SK-N-DZ (cell line): ENCODE results near the gene STIM2.
"Not testable (repeated sequence)": the region's sequence is repeated elsewhere in the genome, so short reads cannot be mapped to it uniquely, and the experiment has no call there.

Experiments
- DNase-seq: peaks from one replicate; pipeline ENCODE4 v3.0.0-alpha.2; 2015; ENCODE audit warnings: low spot score

The STIM2 gene

GRCh38 chr4:27035127-27035526, 174.5 kb downstream of the STIM2 start:
- not testable (repeated sequence) for DNase-seq

GRCh38 chr4:27040356-27040755, 179.7 kb downstream of the STIM2 start:
- DNase-seq = no peak

- DNase-seq = no peak
Observed at GRCh38 chr4:27042411-27042810, 181.8 kb downstream of the STIM2 start.

GRCh38 chr4:27043200-27043599, 182.6 kb downstream of the STIM2 start:
- no peak for DNase-seq

GRCh38 chr4:27046851-27047250, 186.2 kb downstream of the STIM2 start:
- no peak for DNase-seq

DNA sequence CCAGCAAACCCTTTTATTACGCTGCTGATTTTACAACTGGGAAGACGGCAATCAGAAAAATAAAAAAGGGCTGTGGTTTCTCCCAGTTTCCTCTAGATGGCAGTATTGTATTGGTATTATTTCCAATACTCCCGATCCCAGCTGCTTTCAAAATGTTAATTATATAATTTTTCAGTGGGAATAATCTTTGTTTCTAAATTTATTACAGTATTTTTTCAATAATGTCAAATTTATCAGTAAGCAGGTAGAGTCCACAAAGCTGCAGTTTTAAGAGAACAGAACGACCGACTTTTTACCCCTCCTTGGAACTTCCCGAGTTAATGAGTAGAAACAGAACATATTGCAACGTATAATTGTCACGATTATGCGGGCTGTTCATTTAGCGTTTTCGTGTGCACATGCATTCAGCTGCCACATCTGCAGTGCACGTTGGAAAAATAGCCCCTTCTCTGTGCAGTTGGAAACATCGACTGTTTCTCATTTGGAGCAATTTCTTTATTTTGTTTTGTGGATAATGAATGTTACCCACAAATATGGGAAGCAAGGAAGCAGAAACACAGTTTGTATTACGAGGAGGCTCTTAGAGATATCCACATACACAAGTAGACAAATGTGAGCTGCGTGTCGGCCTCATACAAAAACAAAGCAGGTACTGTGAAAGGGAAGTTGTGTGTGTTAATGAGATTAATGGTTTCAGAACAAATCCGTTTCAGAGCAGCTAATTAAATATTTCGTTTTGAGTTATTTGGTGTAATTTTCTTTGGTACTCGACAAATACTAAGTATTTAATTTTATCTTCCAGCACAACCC, 188.0 kb downstream of the STIM2 start:
- peak; percentile 29 for DNase-seq

DNA sequence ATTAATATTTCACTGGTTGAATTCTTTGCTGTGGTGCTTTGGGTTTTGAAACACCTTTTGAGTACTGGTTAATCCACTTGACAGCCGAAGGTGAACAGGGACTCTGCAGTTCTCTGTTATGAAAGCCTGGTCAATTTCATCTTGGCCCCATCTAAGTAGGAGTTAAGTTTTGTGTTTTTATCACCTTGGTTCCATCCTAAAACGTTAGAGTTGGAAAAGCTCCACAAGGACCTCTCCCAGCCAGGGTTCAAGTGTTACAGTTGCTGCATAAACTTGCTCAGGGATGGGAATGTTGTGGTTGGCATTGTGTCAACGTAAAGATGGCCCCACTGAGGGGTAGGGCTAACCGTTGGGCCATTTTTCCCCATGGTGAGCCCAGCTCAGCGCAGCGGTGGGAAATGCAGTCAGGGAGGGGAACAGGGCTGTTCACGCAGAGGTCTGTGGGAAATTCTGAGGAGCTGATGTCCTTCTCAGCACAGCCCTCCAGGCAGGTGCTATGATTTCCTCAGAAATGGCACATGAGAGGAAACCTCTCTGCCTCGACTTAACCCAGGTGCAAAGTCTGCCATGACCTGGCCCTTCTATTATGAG, 188.7 kb downstream of the STIM2 start:
- DNase-seq = no peak

DNA sequence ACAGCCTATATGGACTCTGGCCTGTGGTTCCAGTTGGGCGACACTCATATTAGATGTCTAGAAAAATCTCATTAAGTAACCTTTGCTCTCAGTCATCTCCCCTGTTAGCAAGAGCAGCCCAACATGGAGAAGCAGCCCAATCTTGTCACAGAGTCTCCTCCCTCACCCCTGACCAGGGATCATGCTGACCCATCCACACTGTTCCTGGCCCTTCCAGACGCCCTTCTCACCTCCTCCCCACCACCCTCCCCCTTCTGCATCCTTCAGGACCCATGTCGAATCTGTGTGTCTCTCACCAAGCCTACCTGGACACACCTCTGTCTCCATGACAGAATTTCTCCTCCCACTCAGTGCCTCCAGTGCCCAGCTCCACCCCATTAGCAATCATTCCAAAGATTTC, 190.1 kb downstream of the STIM2 start:
- DNase-seq = no peak

- DNase-seq = no peak
Observed at GRCh38 chr4:27055221-27055760, 194.7 kb downstream of the STIM2 start.

DNA sequence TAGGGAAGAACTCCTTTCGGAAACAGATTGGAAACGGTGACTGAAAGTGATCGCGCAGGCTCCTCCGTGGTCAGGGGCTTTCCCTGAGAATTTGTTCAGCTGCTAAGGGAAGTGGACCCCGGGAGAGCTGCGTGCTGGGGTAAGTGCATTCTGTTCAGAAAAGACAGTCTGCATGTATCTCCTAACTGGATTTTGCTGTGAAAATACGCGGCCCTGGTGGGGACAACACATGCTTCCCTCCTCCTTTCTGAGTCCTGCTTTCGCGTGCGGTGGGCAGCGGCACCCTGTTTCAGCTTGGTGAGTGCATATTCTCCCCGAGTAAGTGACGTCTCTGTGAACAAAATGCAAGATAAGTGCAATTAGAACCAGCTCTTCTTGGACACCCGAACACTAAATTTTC, 195.6 kb downstream of the STIM2 start:
- no peak for DNase-seq

DNA sequence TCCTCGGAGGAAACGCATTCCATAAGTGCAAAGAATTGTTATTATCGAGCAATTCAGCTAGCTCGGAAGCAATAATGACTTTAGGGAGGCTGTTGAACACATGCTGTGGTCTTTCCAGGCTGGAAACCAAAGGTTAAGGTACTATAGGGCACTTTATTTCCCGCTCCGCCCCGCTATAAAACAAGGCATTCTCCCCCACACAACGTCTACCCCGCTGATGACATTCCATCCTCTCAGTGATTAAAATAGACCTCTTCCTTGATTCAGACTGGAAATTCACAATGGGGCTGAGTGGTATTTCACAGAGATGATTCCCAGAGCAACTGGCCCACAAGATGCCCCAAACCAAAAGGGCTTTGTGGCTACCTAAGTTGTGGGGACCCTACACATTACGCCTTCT, 196.4 kb downstream of the STIM2 start:
- no peak for DNase-seq

GRCh38 chr4:27057662-27058061, 197.0 kb downstream of the STIM2 start:
- DNase-seq = no peak

DNA sequence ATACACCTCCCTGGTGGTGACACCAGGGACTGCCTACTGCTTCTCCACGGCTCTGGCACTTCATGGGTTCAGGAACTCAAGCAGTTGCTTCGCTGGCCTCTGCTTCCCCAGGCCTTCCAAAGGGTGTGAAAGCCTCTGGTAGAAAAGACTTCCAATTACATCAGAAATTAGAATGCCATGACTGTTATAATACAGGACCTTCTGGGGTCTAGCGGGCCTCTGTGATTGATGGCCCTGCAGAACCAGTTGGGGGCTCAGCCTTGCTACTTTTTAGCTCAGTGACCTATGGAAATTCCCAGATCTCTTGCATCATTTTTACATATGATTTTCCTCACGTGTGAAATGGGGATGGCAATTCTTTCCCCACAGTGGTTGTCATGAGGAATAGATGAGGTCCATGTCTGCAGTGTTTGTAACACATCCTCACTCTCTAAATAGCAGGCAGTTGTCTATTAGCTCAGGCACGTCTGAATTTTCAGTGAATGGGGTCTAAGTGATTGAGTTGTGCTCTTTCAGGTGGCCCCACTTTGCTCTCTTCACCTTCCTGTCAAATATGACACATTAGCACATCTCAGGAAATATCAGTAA, 198.3 kb downstream of the STIM2 start:
- DNase-seq = no peak

DNA sequence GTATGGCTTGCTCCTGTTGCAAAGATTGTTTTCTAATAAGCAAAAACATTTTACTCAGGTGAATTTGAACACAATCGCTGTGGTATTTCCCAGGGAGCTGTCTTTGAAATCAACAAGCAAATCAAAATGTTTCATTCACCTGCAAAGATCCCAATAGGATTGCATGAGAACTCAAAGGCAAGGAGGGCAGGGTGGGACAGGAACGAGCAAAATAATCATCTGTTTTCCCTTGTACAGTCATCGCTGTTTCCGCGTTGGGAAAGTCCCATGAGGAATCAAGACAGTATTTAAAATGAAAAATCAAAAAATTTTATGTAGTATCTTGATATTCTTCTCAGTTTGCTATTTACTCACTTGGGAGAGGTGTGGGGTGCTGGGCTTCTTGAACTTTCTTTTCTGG, 198.8 kb downstream of the STIM2 start:
- no peak for DNase-seq

DNA sequence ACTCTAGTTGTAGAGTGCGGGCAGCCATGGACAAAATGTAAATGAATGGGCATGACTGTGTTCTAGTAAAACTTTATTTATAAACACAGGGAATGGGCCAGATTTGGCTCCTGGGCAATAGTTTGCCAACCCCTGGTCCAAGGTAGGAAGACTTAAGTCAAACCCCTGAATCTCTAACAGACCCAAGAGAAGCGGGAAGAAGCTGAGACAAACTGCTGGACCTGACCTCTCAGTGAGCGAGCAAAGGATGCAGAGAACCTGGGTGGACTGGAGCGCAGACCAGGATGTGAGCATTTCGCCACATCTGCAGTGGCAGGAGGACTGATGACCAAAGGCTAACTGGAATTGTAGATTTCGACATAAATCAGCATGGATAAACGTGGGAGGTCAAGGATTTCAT, 201.6 kb downstream of the STIM2 start:
- no peak for DNase-seq

GRCh38 chr4:27066591-27066990, 205.9 kb downstream of the STIM2 start:
- DNase-seq = no peak

DNA sequence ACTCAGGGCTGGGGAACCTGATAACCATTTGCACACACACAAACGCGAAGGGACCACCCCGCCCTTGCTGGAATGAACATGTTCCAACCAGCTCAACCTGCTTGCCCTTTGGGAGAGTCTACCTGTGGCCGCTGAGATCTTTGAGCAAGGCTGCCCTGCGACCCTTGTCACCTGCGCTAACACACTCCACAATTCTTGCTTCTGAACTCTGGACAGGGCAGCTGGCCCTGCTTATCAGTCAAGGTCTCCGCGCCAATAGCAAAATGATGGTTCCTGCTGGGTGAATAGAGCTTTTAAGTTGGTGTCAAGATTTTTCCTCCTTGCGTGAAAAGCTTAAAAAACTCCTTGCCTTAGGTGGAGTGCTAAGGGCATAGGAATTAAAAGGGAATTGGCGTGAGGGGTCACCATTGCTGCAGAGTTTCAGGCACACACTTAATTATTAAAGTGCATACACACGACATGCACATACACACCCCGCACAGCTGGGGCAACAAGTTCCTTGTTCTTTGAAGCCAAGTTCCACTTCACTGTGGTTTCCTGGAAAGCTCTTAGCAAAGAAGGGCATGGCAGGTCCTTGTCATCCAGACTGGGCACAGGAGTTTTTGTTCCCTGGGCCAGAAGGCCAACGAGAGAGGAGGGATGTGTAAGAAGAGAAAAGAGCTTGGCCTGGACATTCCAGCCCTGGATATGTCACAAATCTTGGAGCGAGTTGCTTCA, 207.7 kb downstream of the STIM2 start:
- no peak for DNase-seq
